ENCODE data around the gene RAD9A. TPM values are rescaled to one million over a fixed set of nuclear protein-coding genes. Genes with fewer than 3 reads are reported as not detected.
"Not testable (repeated sequence)": the region's sequence is repeated elsewhere in the genome, so short reads cannot be mapped to it uniquely, and the experiment has no call there.

The RAD9A gene
- total and polyA plus RNA-seq, 9 of the 15 experiments (the other 6 are each of a cell fraction or from before 2014, with no cell fraction given) = 1.4 to 41.2 (median 16.1) TPM

DNA sequence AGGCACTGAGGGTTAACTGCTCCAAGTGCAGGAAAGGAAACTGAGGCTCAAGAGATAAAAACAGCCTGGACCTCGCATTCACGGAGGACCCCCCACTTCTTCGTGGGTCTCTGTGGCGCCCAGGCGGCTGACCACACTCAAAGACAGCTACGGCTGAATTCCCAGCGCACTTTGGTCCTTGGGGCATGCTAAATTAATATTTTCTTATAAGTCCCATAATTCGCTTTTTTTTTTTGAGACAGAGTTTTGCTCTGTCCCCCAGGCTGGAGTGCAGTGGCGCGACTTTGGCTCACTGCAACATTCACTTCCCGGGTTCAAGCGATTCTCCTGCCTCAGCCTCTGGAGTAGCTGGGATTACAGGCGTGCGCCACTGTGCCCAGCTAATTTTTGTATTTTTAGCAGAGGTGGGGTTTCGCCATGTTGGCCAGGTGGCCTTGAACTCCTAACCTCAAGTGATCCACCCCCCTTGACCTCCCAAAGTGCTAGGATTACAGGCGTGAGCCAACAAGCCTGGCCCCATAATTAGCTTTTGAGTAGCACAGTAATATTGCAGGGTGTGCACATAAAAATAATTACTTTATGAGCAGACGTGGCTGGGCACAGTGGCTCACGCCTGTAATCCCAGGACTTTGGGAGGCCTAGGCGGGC is 10.5 kb downstream of the RAD9A start (continued):
- TF ChIP-seq SMAD4 (CRISPR knock-in tag; conservative IDR thresholded peaks at IDR 0.05) (peak; percentile 60), POLR2A (conservative IDR thresholded peaks at IDR 0.05) (peak; percentile 7; the same call in 1 of the 2 replicates)

DNA sequence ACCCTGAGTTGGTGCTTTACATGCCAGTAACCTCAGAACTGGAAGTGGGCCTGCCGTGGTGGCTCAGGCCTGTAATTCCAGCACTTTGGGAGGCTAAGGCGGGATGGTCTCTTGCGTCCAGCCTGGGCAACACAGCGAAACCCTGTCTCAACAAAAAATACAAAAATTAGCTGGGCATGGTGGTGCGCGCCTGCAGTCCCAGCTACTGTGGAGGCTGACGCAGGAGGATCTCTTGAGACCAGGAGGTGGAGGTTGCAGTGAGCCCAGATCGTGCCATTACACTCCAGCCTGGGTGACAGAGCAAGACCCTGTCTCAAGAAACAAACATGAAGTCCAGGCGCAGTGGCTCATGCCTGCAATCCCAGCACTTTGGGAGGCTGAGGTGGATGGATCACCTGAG is 11.3 kb downstream of the RAD9A start:
- Histone ChIP-seq H2AFZ (ENCODE audit: low read depth, low read length) (0 out of 2 replicates have a peak overlapping the region, but pooled peaks have one; percentile 35), H3K4me1 (replicated peaks in 1 of 2; ENCODE audit: control insufficient read depth in 2 of 2, insufficient read depth in 2 of 2, low read length in 2 of 2) (peaks cover 18 to 90% of the 10 kb centered on the region in 2 experiments), H3K36me3 (ENCODE audit: control insufficient read depth, insufficient read depth, low read length) (peaks cover 25% of the 10 kb centered on the region), H3K9ac (ENCODE audit: insufficient read depth in 1 of 2, low read depth in 2 of 2, low read length in 2 of 2) (peak overlapping the region in 1 of 2 experiments; percentile 59; a peak in 1 of 4 replicates), H3K79me2 (ENCODE audit: control insufficient read depth, insufficient read depth, low read length) (peaks cover 23% of the 10 kb centered on the region)
- H3K9me3 ChIP-seq (replicated peaks; ENCODE audit: control insufficient read depth, insufficient read depth, low read depth, low read length); CTCF ChIA-PET (ENCODE audit: low intra/inter-chr PET ratio); in situ Hi-C loops (cut with MboI); DNase-seq (ENCODE audit: extremely low read depth in 1 of 4, low spot score in 3 of 4); H3K9me1 ChIP-seq (ENCODE audit: control insufficient read depth, insufficient read depth, low read length); H3K27me3 ChIP-seq (ENCODE audit: control insufficient read depth in 2 of 2, insufficient read depth in 2 of 2, low read length in 2 of 2); BruUV-seq (replicated peaks); H3K27ac ChIP-seq (ENCODE audit: extremely low read depth, low read depth, low read length); H4K20me1 ChIP-seq (replicated peaks; ENCODE audit: control insufficient read depth, insufficient read depth, low read length); FAIRE-seq; H3K4me2 ChIP-seq (ENCODE audit: insufficient read depth, low read length); H3K4me3 ChIP-seq; ATAC-seq: not testable (repeated sequence)
- 94% methylated on average over 9 of the region's 9 CpGs for WGBS (ENCODE audit: insufficient coverage, low coverage, missing lambda C conversion rate)
- intact Hi-C loops (cut with micrococcal nuclease) = loop anchor here (5.0 kb wide), 2 partner anchors 79 to 179 kb away; partner anchors contain the start of genes AIP and GSTP1
- peak; percentile 32; the same call in 1 of the 2 replicates for TF ChIP-seq TGIF2 (CRISPR knock-in tag; IDR thresholded peaks at IDR 0.05)
- POLR2A ChIA-PET = interaction anchor here (0.6 kb wide), 1 partner anchor 48 kb away, joined by 4 read pairs; no protein-coding TSS in a partner anchor
